Activated CD8-positive, alpha-beta memory T cell treated with anti-CD3 and anti-CD28 coated beads, Interleukin-2, amount 50 U/mL, for 1 hour (primary cell): ENCODE data around the gene CPT1C.
A peak's percentile ranks its signal among the peaks of the same experiment; 100 is the strongest.

Experiments
- DNase-seq: peaks from one replicate; pipeline ENCODE4 v3.0.0-alpha.2; 2020; ENCODE audit errors: extremely low read depth

The CPT1C gene

GRCh38 chr19:49660338-49660961 is 30.5 kb upstream of the CPT1C start:
- no peak for DNase-seq

DNA sequence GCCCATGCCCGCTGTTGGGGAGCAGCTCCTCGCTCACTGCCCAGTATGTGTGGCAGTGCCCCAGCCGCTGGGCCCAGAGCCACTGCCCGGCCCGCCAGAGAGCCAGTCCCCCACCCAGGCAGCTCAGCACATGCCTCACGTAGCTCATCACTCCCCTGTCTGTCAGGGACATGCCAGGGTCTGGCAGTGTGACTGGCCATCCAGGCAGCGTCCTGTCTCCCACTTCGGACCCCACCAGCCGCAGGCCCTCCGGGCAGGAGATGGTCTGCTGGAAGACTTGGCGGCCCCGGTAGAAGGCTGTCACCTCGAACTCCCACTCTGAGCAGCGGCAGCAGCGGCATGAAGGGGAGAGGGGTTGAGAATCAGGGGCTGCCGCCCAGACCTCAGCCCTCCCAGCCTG is 28.9 kb upstream of the CPT1C start:
- no peak for DNase-seq

DNA sequence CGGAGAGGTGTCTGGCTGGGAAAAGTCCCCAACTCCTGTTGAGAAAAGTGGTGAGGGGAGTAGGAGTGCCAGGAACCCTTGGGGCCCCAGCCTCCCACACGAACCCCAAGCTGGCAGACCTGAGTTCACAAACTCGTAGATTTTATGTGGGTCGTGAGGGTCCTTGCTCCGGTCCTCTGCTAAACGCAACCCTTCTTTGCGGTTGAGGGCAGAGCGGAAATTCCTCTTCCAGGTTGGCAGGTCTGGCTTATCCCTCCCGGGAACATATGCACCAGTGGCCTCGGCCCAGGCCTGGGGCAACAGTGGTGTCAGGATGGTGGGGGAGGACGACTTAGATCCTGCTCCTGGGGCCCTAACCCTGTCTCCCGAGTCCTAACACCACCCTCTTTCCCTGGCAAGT is 27.7 kb upstream of the CPT1C start:
- no peak for DNase-seq

- peak; percentile 51 for DNase-seq
These were observed 26.5 kb upstream of the CPT1C start for GRCh38 chr19:49664171-49665035.

- no peak for DNase-seq
These were observed 25.9 kb upstream of the CPT1C start for GRCh38 chr19:49665036-49665350.

DNA sequence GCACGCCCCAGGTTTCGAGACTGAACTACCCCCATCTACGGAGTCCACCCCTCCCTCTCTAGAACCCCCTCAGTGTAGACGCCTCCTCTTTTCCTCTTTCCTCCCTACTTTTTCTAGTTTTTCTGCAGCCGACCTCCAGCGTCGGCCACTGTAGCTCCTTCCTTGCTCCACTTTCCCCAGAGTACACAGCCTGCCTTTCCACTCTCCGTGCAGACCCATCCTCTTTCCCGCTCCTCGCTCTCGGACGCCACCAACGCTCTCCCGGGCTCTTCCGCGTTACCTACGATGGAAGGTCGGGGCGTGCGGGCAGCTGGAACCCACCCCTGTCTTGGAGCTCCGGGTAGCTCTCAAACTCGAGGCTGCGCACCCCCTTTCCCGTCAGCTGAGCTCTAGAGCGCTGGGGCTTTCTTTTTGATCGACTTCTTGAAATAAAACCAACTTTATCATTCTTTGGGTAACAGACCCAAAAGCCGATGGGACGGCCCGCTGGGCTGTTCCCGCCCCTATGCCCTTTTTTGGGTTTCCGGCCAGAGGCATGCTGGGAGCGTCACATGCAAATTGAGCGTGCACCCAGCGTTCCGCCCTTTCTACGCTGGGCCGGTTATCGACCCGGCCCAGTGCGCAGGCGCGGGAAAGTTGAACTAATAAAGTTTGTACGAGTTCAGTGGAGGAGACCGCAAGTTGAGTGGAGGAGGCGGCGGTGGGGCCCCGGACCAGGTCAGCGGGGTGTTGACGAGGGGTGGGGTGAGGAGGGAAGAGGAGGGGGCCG is 25.4 kb upstream of the CPT1C start, which contains the start of the genes BCL2L12 and IRF3:
Gene BCL2L12 (plus strand): TSS at position 583 of the 769 bp plus-strand sequence. CDS start 760 bp downstream, outside the sequence.
Gene IRF3 (minus strand): TSS at position 507 of the 769 bp plus-strand sequence. CDS start 1,019 bp downstream, outside the sequence.
- DNase-seq: peak; percentile 97

DNA sequence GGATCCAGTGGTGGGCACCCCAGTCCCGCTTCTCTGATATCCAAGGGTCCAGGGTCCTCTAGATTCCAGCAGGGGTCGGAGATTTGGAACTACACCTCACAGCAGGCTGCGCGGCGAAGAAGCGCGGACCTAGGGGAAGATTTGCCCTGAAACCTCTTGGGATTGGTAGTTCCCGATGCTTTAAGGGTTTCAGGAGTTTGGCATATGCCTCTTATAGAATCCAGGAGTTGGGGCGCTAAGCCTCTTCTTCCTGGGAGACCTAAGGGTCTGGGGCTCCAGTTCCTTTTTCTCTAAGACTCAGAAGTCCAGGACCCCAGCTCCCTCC is 24.8 kb upstream of the CPT1C start:
- DNase-seq: no peak

GRCh38 chr19:49667473-49667872 is 23.4 kb upstream of the CPT1C start:
- no peak for DNase-seq

DNA sequence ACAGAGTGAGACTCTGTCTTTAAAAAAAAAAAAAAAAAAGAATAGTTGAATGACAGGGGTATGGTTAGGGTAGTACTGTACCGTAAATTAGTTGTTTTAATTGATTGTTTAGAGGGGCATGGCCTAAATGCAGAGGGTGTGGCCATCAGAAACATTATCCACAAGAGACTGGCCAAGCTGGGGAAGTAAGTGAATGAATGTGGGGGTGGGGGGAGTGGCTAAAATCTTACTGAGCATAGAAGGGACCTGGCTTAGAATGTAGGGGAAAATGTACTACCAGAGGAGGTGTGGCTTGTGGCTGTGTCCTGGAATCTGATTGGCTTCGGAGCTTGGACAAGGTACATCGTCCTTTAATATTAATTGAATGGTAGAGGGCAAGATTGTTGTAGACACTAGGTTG is 21.4 kb upstream of the CPT1C start:
- no peak for DNase-seq

- no peak for DNase-seq
These were observed 18.6 kb upstream of the CPT1C start for GRCh38 chr19:49672131-49672919.

DNA sequence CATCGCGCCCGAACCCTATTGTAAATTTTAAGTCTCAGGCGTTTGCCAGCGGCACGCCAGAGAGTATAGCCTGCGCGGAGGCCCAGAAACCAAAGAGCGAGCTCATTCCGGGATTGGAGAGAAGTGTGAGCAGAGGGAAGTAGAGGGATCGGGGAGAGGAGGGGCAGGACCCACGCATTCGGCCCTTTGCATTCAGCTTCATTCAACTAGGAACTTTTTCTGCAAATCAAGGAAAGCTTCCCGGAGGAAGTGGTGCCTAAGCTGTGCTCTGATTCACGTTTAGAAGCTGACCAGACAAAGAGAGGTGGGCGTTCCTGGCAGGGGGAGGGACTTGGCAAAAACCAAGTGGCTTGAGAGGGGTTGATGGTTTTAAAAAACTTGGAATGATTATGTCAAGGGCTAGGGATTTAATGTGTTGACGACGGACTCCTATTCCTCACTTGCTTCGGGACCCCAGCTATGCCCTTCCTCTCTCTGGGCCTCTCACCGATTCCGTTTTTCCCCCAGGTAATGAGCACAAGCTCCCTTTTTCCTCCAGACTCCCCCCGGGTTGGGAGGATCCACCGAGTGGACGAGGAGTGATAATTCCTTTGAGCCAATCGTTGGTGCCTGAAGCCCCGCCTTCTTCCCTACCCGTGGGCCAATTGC is 14.7 kb upstream of the CPT1C start:
- DNase-seq: no peak

DNA sequence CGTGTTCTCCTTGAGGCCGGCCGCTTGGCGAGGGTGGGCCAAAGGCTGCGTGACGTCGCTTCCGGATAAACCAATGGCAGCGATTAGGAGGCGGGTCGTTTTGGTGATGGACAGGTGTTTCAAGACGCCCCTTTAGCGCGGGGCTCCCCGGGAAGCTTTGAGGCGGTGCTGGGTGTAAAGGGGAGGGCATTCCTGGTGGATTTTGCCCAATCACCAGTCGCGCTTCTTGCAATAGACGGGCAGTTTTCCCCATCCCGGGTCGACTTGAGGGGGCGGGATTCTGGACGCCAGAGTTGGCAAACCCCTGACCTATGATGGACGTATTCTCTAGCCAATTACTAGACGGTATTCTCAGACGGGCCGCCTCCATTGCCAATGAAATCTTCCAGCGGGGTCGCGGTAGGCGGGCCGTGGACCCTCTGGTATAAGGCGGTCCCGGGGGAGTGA is 14.1 kb upstream of the CPT1C start:
- peak; percentile 98 for DNase-seq

DNA sequence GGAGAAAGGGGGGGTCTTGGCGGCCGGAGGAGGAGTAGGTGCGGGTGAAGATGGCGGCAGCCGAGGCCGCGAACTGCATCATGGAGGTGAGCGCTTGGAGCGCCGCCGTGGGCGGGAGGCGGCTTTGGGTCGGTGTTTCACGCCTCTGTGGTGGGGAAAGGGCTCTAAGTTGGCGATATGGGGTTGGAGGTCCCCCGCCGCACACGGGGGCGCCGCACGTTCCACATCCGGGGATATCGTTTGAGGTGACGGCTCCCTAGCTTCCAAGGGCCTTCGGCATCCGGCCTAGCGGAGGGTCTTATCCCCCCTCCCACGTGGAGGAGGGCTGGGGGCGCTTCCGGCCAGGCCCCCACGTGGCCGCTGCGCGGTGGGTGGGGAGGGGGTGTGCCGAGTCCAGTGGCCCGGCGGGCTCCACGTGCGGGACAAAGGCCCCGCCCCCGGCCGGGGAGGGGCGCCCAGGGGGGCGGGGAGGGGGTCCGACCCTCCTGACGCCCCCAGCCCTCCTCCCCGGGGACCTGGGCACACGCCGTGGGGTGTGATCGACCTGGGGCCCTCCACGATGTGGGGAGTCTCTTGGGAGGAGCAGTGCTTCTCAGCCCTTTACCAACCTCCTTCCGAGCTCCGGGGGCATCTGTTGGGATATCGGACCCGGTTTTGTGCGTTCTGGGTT is 13.6 kb upstream of the CPT1C start, which contains the start of gene PRMT1:
Gene PRMT1 (plus strand): TSS at position 41 of the 670 bp plus-strand sequence. CDS start 10 bp downstream, at position 51.
- DNase-seq: no peak

DNA sequence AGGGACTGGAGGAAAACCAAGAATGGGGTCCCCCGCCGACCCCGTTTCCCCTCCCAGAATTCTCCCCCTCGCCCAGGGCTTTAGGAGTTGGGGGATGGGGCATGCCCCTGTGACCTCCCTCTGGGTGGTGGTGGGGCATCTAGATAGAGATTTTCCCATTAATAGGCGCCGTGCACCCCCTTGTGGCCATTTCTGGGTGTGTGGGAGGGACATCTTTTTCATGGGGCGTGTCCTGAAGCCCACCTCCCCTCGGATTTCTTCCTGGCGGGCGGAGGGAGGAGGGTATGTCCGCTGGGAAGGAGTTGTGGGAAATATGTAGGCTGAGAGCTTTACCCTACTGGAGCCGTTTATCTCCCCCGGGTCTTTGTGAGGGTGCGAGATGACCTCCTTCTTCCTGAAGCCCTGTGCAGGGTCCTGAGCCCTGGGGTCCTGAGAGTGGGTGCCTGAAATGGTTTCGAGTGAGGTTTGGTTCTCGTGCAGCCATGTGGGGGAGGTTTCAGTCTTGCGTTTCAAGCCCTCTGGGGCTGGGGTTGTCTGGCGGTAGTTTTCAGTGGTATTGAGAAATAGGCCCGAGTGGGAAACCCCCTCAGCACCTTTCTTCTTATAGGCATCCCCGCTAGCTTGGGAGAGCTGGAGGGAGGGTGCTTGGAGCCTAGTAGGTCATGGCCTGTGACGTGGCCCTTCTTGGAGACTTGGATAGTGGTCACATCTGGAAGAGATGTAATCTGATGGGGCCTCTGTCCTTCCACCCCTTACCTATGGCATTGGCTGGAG is 12.8 kb upstream of the CPT1C start:
- peak; percentile 50 for DNase-seq

- no peak for DNase-seq
These were observed 11.7 kb upstream of the CPT1C start for GRCh38 chr19:49678985-49679770.

- DNase-seq: no peak
These were observed 11.0 kb upstream of the CPT1C start for GRCh38 chr19:49679771-49680413.

DNA sequence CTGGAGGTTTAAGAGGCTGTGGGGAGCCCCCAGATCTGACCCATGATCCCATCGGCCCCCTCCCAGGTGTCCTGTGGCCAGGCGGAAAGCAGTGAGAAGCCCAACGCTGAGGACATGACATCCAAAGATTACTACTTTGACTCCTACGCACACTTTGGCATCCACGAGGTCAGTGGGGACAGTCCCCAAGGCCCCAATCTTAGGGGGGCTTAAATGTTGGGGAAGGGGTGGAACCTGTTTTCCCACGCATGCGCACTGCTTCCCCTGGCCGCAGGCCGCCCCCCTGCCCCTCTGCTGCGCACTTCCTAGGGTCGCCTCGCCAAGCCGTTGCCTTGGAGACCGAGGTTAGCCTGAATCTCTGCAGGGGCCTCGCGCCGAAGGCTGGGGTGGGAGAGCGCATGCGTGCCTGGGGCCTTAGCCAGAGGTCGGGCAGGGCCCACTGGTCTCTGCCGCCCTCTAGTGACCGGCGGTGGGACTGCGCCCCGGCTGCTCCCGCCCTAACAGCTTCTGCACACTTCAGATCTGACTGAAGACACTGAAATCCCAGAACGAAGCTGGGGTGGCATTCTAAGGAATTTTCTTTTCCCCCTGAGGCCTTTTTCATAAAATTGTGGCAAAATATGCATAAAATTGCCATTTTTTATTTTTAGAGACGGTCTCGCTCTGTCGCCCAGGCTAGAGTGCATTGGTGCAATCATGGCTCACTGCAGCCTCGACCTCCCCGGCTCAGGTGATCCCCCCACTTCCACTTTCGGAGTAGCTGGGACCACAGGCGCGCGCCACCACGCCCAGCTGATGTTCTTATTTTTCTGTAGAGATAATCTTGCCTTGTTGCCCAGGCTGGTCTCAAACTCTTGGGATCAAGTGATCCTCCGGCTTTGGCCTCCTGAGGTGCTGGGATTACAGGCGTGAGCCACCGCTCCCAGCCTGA is 10.2 kb upstream of the CPT1C start:
- DNase-seq: peak; percentile 71
